Loucy (cell line): Measurements from ENCODE around the gene DSCAM.

Experiments
- CTCF ChIP-seq: fragments of 200-600 bp; sonication (generic); conservative IDR thresholded peaks from 2 replicates; pipeline ENCODE4 v1.5.1; 2014; ENCODE audit warnings: mild to moderate bottlenecking, antibody characterized with exemption, low read length
- EZH2phosphoT487 ChIP-seq: fragments of 200-600 bp; IDR thresholded peaks from 2 replicates; pipeline ENCODE4 v1.6.1; 2018; ENCODE audit warnings: antibody characterized with exemption, mild to moderate bottlenecking, moderate library complexity, borderline replicate concordance

GRCh38 chr21:40754466-40754865 is 92.5 kb downstream of the DSCAM start:
- TF ChIP-seq CTCF (no peak), EZH2phosphoT487 (no peak)
